Suppressor macrophage treated with lipopolysaccharide for 1 hour (primary cell): ENCODE results near the gene COPS9.

Experiments used
- DNase-seq, 3 donors: peaks; one replicate each; pipeline ENCODE4 v3.0.0-alpha.2; 2020 to 2022

The COPS9 gene

DNA sequence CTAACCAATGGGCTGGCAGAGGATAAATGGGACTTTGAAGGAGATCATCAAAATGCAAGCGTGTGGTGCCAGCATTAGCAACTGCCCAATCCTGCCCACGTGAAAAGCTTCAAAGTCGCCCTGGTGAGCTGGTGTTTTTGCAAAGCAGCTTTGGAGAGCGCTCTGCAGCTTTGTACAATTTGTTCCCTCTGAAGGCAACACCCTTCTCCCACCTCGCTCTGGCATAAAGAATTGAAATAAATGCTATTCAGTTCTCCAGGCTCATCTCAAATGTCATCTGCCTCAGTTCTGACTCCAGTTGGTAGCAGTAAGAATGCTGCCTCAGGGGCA lies 3.5 kb downstream of the COPS9 start:
- DNase-seq, result no peak

DNA sequence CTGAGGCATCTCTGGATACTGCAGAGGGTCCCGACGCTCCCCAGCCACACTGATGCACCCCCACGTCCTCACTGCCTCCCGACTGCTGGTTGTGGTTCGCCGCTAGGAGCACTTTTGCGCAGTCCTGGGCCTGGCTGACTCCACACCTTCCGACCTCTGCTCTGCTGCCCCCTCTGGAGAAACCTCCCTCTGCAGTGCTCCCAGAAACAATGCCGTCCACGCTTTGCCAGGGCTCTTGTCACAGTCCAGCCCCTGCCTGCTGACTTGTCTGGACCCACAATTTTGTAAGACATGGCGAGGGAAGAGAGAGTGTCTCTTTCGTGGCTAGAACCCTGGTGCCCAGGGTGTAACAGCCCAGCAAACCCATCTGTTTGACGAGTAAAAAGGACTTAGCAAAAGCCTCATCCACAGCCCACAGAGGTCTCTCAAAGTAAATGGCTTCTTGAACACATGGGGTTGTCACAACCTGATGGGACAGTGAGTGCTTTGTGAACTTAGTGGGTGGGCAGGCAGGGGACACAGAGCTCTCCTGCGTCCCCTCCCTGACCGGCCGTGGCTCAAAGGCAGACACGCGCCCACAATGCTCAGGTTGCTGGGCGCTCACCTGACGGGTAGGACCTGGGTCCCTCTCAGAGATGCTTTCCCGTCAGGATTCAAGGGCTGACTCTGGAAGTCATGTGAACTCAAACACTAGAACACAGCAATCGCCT lies 4.0 kb downstream of the COPS9 start:
- DNase-seq, result no peak

DNA sequence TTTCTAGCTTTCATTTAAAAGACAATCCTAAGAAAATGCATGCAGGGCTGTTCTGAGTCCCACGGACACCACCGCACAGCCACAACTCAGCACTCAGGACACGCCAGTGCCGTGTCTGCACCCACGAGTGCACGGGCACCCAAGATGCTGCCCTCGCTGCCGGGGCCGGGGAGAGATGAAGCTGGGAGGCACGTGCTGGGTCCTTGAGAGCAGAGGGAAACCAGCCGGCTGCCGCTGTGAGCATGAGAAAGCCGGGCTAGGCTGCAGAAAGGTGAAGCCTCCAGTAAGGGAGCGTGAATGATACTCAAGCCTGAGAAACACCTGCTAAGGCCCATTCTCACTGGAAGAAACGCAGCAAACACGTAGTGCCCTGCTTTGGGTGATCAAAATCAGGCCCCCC lies 4.8 kb downstream of the COPS9 start:
- DNase-seq, result no peak

DNA sequence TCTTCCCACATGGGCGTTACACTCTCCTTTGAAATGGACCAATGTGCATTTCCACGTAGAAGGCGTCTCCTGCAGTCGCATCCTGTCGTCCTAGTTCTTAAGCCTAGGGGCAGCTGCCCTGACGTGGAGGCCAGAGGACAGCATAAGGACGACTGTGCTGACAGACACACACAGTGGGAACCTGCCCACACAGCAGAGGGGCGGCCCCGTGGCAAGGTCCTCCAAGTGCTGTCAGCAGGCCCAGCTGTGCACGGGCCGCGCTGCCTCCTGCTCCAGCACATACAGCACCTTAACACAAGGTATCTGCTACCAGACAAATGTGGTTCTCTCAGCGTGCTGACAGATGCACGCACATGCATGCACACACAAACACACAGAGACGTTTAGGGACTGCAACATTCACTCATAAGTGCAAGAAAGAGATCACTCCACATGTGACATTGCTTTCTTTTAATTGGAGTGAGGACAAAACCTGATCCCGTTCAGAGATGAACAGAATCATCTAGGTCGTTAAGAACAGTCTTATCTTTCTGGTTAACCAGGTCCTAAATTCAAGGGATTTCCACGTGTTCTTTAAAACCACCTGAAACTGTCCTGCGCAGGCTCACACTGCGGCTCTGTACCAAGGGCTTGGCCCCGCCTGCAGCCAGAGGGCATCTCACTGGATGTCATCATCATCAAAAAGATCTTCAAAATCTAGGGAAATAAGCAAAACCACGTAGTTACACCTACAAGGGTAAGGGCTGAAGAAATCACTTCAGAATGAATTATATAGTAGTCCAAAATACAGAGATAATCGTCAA lies 5.5 kb downstream of the COPS9 start:
- DNase-seq, result no peak

- DNase-seq, result no peak
Measured at GRCh38 chr2:240129731-240130392, 6.2 kb downstream of the COPS9 start.

DNA sequence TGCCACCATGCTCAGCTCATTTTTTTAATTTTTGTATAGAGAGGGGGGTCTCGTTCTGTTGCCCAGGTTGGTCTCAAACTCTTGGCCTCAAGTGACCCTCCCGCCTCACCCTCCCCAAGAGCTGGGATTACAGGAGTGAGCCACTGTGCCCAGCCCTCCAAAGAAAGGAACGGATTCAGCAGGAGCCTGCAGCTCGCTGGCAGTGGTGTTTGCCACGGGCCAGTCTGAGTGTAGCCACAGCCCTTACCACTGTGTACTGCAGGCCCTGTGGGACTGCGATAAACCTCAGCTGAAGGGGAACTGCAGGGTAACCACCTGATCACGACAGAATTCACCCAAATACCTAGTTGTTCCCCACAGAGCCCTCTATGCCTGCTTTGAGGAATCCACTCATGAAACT lies 6.8 kb downstream of the COPS9 start:
- no peak for DNase-seq

DNA sequence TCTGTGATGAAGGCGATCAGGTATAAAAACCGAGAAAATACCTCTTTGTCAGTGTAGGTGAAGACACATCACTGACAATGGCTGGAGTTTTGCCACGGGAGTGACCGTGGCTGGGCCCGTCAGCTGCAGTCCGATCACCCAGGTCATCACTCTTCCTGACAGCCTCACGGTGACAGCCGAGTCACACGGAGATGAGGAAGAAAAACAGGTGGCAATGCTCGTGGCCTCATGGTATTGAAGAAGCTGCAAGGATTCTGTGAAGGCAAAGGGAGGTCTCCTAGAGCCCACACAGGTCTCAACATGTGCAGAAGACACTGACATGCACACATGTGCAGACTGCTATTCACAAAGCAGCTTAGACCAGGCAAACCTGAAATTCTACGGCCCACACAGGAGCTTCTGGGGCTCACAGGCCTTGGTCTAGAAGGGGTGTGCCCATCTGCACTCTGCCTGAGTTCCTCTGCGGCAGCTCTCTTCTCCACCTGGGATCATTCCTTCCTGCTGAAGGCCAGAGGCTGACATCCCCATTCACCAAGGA lies 7.4 kb downstream of the COPS9 start:
- no peak for DNase-seq

GRCh38 chr2:240127911-240128607 lies 8.0 kb downstream of the COPS9 start:
- DNase-seq, result no peak

- DNase-seq, result no peak
Measured at GRCh38 chr2:240127191-240127750, 8.8 kb downstream of the COPS9 start.

DNA sequence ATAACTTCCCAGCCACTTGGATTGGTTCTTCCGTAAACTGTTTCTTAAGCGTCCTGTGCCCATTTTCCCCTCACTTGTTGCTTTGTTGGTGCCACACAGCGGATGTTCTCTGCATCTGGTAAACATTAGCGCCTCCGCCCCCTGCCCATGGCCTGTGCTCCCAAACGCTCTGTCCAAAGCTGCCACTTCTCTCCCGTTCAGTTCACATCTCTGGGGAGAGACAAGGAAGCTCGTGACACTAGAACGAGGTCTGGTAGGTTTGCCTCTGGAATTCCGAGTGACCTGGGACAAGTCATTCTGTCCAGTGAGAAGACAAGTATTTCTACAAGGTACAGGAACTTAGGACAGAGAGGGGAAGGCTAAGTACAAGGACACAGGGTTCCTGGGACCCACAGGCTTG lies 9.4 kb downstream of the COPS9 start:
- no peak for DNase-seq

- DNase-seq, result no peak
Measured at GRCh38 chr2:240125742-240126141, 10.4 kb downstream of the COPS9 start.

DNA sequence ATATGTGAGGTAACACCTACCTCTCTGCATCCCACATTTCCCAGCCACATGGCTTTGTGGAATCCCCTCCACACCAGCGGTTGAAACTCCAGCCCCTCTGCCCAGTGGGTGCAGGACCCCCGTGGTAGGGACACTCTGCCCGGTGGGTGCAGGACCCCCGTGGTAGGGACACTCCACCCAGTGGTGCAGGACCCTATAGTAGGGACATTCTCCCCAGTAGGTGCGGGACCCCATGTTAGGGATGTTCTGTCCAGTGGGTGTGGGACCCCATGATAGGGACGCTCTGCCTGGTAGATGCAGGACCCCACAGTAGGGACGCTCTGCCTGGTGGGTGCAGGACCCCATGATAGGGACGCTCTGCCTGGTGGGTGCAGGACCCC lies 11.5 kb downstream of the COPS9 start:
- no peak for DNase-seq

DNA sequence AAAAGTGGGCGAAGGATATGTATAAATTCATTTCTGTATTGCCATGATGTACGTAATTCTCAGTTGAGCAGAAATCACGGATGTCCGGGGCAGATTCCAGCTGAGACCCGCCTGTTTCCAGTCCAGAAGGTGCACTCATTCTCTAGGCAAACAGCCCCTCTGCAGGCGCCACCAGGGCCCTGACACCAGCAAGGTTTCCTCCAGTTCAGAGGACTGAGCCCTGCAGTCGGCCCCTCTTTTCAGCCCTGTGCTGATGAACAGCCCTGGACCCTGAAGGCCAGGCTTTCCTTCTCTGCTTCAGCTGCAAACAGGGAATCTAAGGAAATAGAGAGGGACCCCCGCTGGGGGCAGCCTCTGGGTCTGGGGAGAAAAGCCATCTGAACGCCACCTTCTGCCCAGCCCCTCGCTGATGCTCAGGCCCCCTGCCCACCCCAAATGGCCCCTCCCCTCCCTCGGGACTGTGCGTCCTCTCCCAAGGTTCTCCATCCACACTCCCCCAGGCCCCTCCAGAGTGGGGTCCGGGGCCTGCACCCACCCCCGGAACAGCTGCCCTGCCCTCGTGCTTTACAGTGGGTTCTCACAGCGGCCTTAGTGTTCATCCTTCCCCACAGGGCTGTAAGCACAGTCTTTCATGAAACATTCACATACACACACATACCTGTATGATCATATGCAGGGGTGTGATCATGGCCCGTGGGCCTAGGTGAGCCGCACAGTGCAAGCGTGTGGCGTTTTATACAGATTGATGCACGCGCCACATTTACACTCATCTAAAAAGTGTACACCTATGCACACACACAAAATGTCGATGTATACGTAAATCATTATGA lies 12.1 kb downstream of the COPS9 start:
- no peak for DNase-seq

- no peak for DNase-seq
Measured at GRCh38 chr2:240121675-240122074, 14.4 kb downstream of the COPS9 start.

GRCh38 chr2:240121190-240121589 lies 14.9 kb downstream of the COPS9 start:
- no peak for DNase-seq

- DNase-seq, result no peak
Measured at GRCh38 chr2:240114233-240114632, 21.9 kb downstream of the COPS9 start.

GRCh38 chr2:240112914-240113690 lies 23.0 kb downstream of the COPS9 start:
- DNase-seq, result no peak

GRCh38 chr2:240111253-240111652 lies 24.9 kb downstream of the COPS9 start:
- DNase-seq, result no peak

GRCh38 chr2:240109386-240109785 lies 26.7 kb downstream of the COPS9 start:
- no peak for DNase-seq

- no peak for DNase-seq
Measured at GRCh38 chr2:240107477-240107796, 28.7 kb downstream of the COPS9 start.

- DNase-seq, result no peak
Measured at GRCh38 chr2:240106765-240107476, 29.2 kb downstream of the COPS9 start.
